ENCODE measurements around the gene DERL3.
A peak's percentile ranks its signal among the peaks of the same experiment; 100 is the strongest.

The DERL3 gene

GRCh38 chr22:23825246-23825905 lies 13.4 kb downstream of the DERL3 start:
- peaks cover 32 to 91% of the 10 kb centered on the region in 2 experiments for H3K36me3 ChIP-seq (ENCODE audit: control insufficient read depth in 2 of 2, insufficient read depth in 1 of 2, low read length in 2 of 2)
- H3K27ac ChIP-seq (ENCODE audit: extremely low read depth, low read depth, low read length), result peak overlapping the region; percentile 68

DNA sequence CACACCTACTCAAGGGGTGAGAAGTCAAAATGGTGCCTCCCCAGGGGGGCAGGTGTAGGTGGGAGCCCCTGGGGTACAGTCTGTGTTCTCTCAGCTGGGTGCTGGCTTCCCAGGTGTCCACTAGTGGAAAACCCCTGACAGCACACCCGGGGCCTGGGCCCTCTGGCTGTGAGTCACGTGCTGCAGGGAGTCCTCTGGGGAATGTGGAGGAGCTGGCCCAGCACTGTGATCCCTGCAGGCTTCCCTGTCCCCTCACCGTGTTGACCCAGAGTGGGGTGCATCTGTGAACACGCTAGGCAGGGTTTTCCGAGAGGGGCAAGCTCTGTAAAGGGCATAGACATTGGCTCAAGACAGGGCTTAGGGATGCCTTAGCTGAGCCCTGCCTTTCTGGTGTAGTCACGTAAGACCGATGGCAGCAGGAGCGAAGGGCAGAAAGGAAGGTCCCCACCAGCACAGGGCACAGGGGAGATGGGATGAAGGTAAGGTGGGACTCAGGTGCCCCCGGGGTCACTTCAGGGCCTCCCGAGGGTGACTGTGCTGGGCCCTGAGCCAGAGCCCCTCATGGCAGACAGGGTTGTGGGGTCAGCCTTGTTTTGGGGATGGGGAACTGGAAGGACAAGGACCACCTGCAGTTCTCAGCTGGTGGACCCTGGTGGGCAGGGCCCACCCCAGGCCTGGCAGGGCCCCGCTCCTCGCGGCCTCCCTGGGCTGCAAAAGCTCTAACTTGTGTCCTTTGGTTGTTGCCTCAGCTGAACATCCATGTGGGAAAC lies 14.1 kb downstream of the DERL3 start:
- Histone ChIP-seq H3K4me3 (ENCODE audit: low read depth, low read length) (no peak overlapping the region), H3K36me3 (ENCODE audit: control insufficient read depth in 2 of 2, insufficient read depth in 1 of 2, low read length in 2 of 2) (peaks cover 36 to 91% of the 10 kb centered on the region in 2 experiments), H3K27ac (ENCODE audit: extremely low read depth, low read depth, low read length) (no peak overlapping the region), H3K4me1 (ENCODE audit: control insufficient read depth, insufficient read depth, low read length) (no peaks in the 10 kb centered on the region), H3K9me3 (ENCODE audit: control insufficient read depth, insufficient read depth, low read depth, low read length) (no peaks in the 10 kb centered on the region)
- CTCF ChIA-PET, result interaction anchor here (0.6 to 0.7 kb wide), 3 partner anchors 104 to 510 kb away, joined by 3 read pairs; no protein-coding TSS in a partner anchor
- no peak for TF ChIP-seq ZNF768 (tag by site-specific recombination; IDR thresholded peaks at IDR 0.05)
- no peak for TF ChIP-seq ZNF114 (tag by site-specific recombination; IDR thresholded peaks at IDR 0.05)
- TF ChIP-seq YY1 (tag by site-specific recombination; IDR thresholded peaks at IDR 0.05), result no peak
- TF ChIP-seq ZIC2 (tag by site-specific recombination; IDR thresholded peaks at IDR 0.05), result peak; percentile 95
- TF ChIP-seq ZNF664 (tag by site-specific recombination; IDR thresholded peaks at IDR 0.05), result no peak
- POLR2A ChIA-PET, result interaction anchor here (0.8 kb wide), 1 partner anchor 25 kb away, joined by 3 read pairs; no protein-coding TSS in a partner anchor

More at GRCh38 chr22:23825246-23825905, 13.4 kb downstream of the DERL3 start:
- no peaks in the 10 kb centered on the region for H3K4me1 ChIP-seq (ENCODE audit: control insufficient read depth, insufficient read depth, low read length)
- CTCF ChIA-PET, result no interaction called here
- POLR2A ChIA-PET, result interaction anchor here (0.8 kb wide), 1 partner anchor 24 kb away, joined by 3 read pairs; no protein-coding TSS in a partner anchor
- TF ChIP-seq ZNF555 (tag by site-specific recombination; conservative IDR thresholded peaks at IDR 0.05), result no peak
- TF ChIP-seq ZNF354C (tag by site-specific recombination; IDR thresholded peaks at IDR 0.05; ENCODE audit: borderline replicate concordance, low read depth), result no peak
- TF ChIP-seq ZIC2 (tag by site-specific recombination; IDR thresholded peaks at IDR 0.05), result no peak
- no peak for TF ChIP-seq OVOL3 (tag by site-specific recombination; IDR thresholded peaks at IDR 0.05)
- TF ChIP-seq WT1 (tag by site-specific recombination; IDR thresholded peaks at IDR 0.05), result no peak
- no peak for TF ChIP-seq HIC1 (tag by site-specific recombination; IDR thresholded peaks at IDR 0.05)
- no peak for TF ChIP-seq ZNF184 (tag by site-specific recombination; IDR thresholded peaks at IDR 0.05)
- TF ChIP-seq HOXA7 (CRISPR knock-in tag; IDR thresholded peaks at IDR 0.05; ENCODE audit: borderline replicate concordance), result no peak
- no peak for TF ChIP-seq ZNF830 (tag by site-specific recombination; IDR thresholded peaks at IDR 0.05; ENCODE audit: low read depth)
- no peak overlapping the region for H3K4me3 ChIP-seq (ENCODE audit: low read depth, low read length)
- H3K9me3 ChIP-seq (ENCODE audit: control insufficient read depth, insufficient read depth, low read depth, low read length), result no peaks in the 10 kb centered on the region

GRCh38 chr22:23823331-23823791 lies 15.4 kb downstream of the DERL3 start:
- Histone ChIP-seq H3K4me1 (ENCODE audit: control insufficient read depth, insufficient read depth, low read length) (no peaks in the 10 kb centered on the region), H3K4me3 (ENCODE audit: low read depth, low read length) (no peak overlapping the region), H3K9me3 (ENCODE audit: control insufficient read depth, insufficient read depth, low read depth, low read length) (no peaks in the 10 kb centered on the region), H3K36me3 (ENCODE audit: control insufficient read depth in 2 of 2, insufficient read depth in 1 of 2, low read length in 2 of 2) (peaks cover 45 to 91% of the 10 kb centered on the region in 2 experiments), H3K27ac (ENCODE audit: extremely low read depth, low read depth, low read length) (no peak overlapping the region; the same call in 1 of the 2 replicates)
- CTCF ChIA-PET, result interaction anchor here (0.5 to 0.7 kb wide), 3 partner anchors 11 to 284 kb away, joined by 3 to 4 read pairs (median 3); no protein-coding TSS in a partner anchor
- POLR2A ChIA-PET, result no interaction called here
- no peak for TF ChIP-seq ZNF311 (tag by site-specific recombination; IDR thresholded peaks at IDR 0.05; ENCODE audit: borderline replicate concordance)
- TF ChIP-seq ZNF394 (tag by site-specific recombination; IDR thresholded peaks at IDR 0.05; ENCODE audit: borderline replicate concordance), result no peak
- TF ChIP-seq SCRT2 (tag by site-specific recombination; IDR thresholded peaks at IDR 0.05), result no peak
- TF ChIP-seq ZNF777 (tag by site-specific recombination; IDR thresholded peaks at IDR 0.05; ENCODE audit: borderline replicate concordance), result no peak
- no peak for TF ChIP-seq SETDB1 (IDR thresholded peaks at IDR 0.05; ENCODE audit: insufficient read length, low read length)
- no peak for TF ChIP-seq ZNF223 (tag by site-specific recombination; IDR thresholded peaks at IDR 0.05)
- no peak for TF ChIP-seq ZNF239 (tag by site-specific recombination; IDR thresholded peaks at IDR 0.05)
- no peak for TF ChIP-seq ZNF785 (tag by site-specific recombination; IDR thresholded peaks at IDR 0.05)
- TF ChIP-seq ZIC2 (tag by site-specific recombination; IDR thresholded peaks at IDR 0.05), result no peak
- TF ChIP-seq ZNF248 (tag by site-specific recombination; IDR thresholded peaks at IDR 0.05), result no peak
- TF ChIP-seq ZSCAN16 (tag by site-specific recombination; IDR thresholded peaks at IDR 0.05), result no peak
- TF ChIP-seq ZNF23 (tag by site-specific recombination; IDR thresholded peaks at IDR 0.05; ENCODE audit: borderline replicate concordance), result no peak
- no peak for TF ChIP-seq ZBTB17 (tag by site-specific recombination; IDR thresholded peaks at IDR 0.05)
- TF ChIP-seq MZF1 (tag by site-specific recombination; IDR thresholded peaks at IDR 0.05; ENCODE audit: borderline replicate concordance), result no peak
- no peak for TF ChIP-seq ZNF121 (tag by site-specific recombination; IDR thresholded peaks at IDR 0.05)
- TF ChIP-seq ZFP37 (tag by site-specific recombination; IDR thresholded peaks at IDR 0.05), result no peak
- TF ChIP-seq RBAK (tag by site-specific recombination; IDR thresholded peaks at IDR 0.05), result no peak
- TF ChIP-seq OVOL3 (tag by site-specific recombination; IDR thresholded peaks at IDR 0.05), result no peak

Measured in HEK293 (cell line).